WTC11 (cell line): ENCODE results near the gene ORAI2. TPM values are rescaled to one million over a fixed set of nuclear protein-coding genes. Genes with fewer than 3 reads are reported as not detected.

ENCODE experiments used
- ATAC-seq: fragments of 200-7000 bp; cut with Tn5 transposase; 2 replicates; pipeline ENCODE4 v1.10.0; 2021; ENCODE audit warnings: mild to moderate bottlenecking, moderate library complexity
- CTCF ChIA-PET: fragments of 300-600 bp; sonication (Branson Sonifier 250); formaldehyde crosslinking; loops from one replicate; lab custom pipeline; 2021; ENCODE audit warnings: antibody characterized with exemption; lab: Charles Lee
- POLR2A ChIA-PET: fragments of 350-600 bp; sonication (Branson Sonifier 250); formaldehyde crosslinking; loops from one replicate; lab custom pipeline; 2021; ENCODE audit warnings: antibody characterized with exemption; lab: Charles Lee
- DNase-seq: peaks from one replicate; pipeline ENCODE4 v3.0.0; 2021; ENCODE audit warnings: low spot score
- H3K27ac Mint-ChIP-seq: 2 replicates; pipeline ENCODE4 v1.8.0; 2021; ENCODE audit warnings: mixed read lengths
- H3K27me3 Mint-ChIP-seq: 2 replicates; pipeline ENCODE4 v1.8.0; 2021; ENCODE audit warnings: low read depth, mild to moderate bottlenecking, moderate library complexity, mixed read lengths
- H3K36me3 Mint-ChIP-seq: 2 replicates; pipeline ENCODE4 v1.8.0; 2021; ENCODE audit warnings: mixed read lengths
- H3K4me1 Mint-ChIP-seq: 2 replicates; pipeline ENCODE4 v1.8.0; 2022; ENCODE audit warnings: mixed read lengths
- H3K4me3 Mint-ChIP-seq: 2 replicates; pipeline ENCODE4 v1.8.0; 2021; ENCODE audit warnings: mild to moderate bottlenecking, moderate library complexity, mixed read lengths
- H3K9me3 Mint-ChIP-seq: 2 replicates; pipeline ENCODE4 v1.8.0; 2021; ENCODE audit warnings: mixed read lengths
- ATF1 ChIP-seq: sonication (generic); formaldehyde crosslinking; IDR thresholded peaks from 2 replicates; pipeline ENCODE4 v1.8.1; 2023; ENCODE audit warnings: mild to moderate bottlenecking, moderate library complexity, missing genetic modification reagents
- CREB1 ChIP-seq: sonication (generic); formaldehyde crosslinking; IDR thresholded peaks from 2 replicates; pipeline ENCODE4 v1.8.0; 2023; ENCODE audit warnings: mild to moderate bottlenecking, missing genetic modification reagents
- E2F5 ChIP-seq: sonication (generic); formaldehyde crosslinking; IDR thresholded peaks from 2 replicates; pipeline ENCODE4 v1.8.1; 2022; ENCODE audit warnings: mild to moderate bottlenecking, moderate library complexity, missing genetic modification reagents
- HMGA2 ChIP-seq: fragments of 250-450 bp; sonication (Bioruptor Pico); IDR thresholded peaks from 2 replicates; pipeline ENCODE4 v1.4.0; 2021; ENCODE audit warnings: mild to moderate bottlenecking, moderate library complexity
- MAX ChIP-seq: sonication (generic); formaldehyde crosslinking; IDR thresholded peaks from 2 replicates; pipeline ENCODE4 v1.8.0; 2022; ENCODE audit warnings: mild to moderate bottlenecking, missing genetic modification reagents
- MYBL2 ChIP-seq: sonication (generic); formaldehyde crosslinking; IDR thresholded peaks from 2 replicates; pipeline ENCODE4 v1.8.1; 2023; ENCODE audit warnings: mild to moderate bottlenecking, moderate library complexity, missing genetic modification reagents
- NFATC4 ChIP-seq: fragments of 250-450 bp; sonication (Bioruptor Pico); IDR thresholded peaks from 2 replicates; pipeline ENCODE4 v1.9.0; 2021; ENCODE audit warnings: mild to moderate bottlenecking
- NFE2L1 ChIP-seq: sonication (generic); formaldehyde crosslinking; IDR thresholded peaks from 2 replicates; pipeline ENCODE4 v1.8.1; 2023; ENCODE audit warnings: missing genetic modification reagents
- NFYB ChIP-seq: sonication (generic); formaldehyde crosslinking; conservative IDR thresholded peaks from 2 replicates; pipeline ENCODE4 v1.8.0; 2022; ENCODE audit warnings: low read depth, missing genetic modification reagents
- PRRX2 ChIP-seq: fragments of 250-450 bp; sonication (Bioruptor Pico); IDR thresholded peaks from 2 replicates; pipeline ENCODE4 v1.8.0; 2021; ENCODE audit warnings: mild to moderate bottlenecking
- TCF7 ChIP-seq: sonication (generic); formaldehyde crosslinking; IDR thresholded peaks from 2 replicates; pipeline ENCODE4 v1.8.0; 2022; ENCODE audit warnings: mild to moderate bottlenecking, low read depth, missing genetic modification reagents, moderate library complexity
- TEAD4 ChIP-seq: sonication (generic); formaldehyde crosslinking; IDR thresholded peaks from 2 replicates; pipeline ENCODE4 v1.8.0; 2022; ENCODE audit warnings: mild to moderate bottlenecking, missing genetic modification reagents
- TP53 ChIP-seq: sonication (generic); formaldehyde crosslinking; IDR thresholded peaks from 2 replicates; pipeline ENCODE4 v1.8.1; 2023; ENCODE audit warnings: mild to moderate bottlenecking, missing genetic modification reagents
- ZNF121 ChIP-seq: sonication (generic); formaldehyde crosslinking; IDR thresholded peaks from 2 replicates; pipeline ENCODE4 v1.8.0; 2023; ENCODE audit warnings: missing genetic modification reagents
- ZNF263 ChIP-seq: sonication (generic); formaldehyde crosslinking; IDR thresholded peaks from 2 replicates; pipeline ENCODE4 v1.8.1; 2022; ENCODE audit warnings: low read depth, mild to moderate bottlenecking, moderate library complexity, missing genetic modification reagents
- ZNF281 ChIP-seq: sonication (generic); formaldehyde crosslinking; IDR thresholded peaks from 2 replicates; pipeline ENCODE4 v1.8.0; 2023; ENCODE audit warnings: mild to moderate bottlenecking, missing genetic modification reagents
- total RNA-seq: library from RNA; stranded (reverse); gene quantifications from 3 replicates; pipeline ENCODE4 v1.2.3, GENCODE V29; 2021
- TF ChIP-seq, protein P1 (sequence below): sonication (generic); formaldehyde crosslinking; IDR thresholded peaks from 2 replicates; pipeline ENCODE4 v1.8.1; 2022; ENCODE audit warnings: low read depth, mild to moderate bottlenecking, moderate library complexity, missing genetic modification reagents, borderline replicate concordance
- TF ChIP-seq, protein P2 (sequence below): sonication (generic); formaldehyde crosslinking; IDR thresholded peaks from 2 replicates; pipeline ENCODE4 v1.8.0; 2023; ENCODE audit warnings: missing genetic modification reagents, mild to moderate bottlenecking, borderline replicate concordance
- TF ChIP-seq, protein P3 (sequence below): sonication (generic); formaldehyde crosslinking; IDR thresholded peaks from 2 replicates; pipeline ENCODE4 v1.8.1; 2023; ENCODE audit warnings: mild to moderate bottlenecking, moderate library complexity, missing genetic modification reagents

ORAI2 gene
- total RNA-seq, 1 experiment from 2014 or later = 22.2 TPM

GRCh38 chr7:102417105-102417504, 16.3 kb upstream of the ORAI2 start:
- Mint-ChIP-seq H3K27ac (no peak overlapping the region; the same call in 1 of the 2 replicates), H3K36me3 (peaks cover 38% of the 10 kb centered on the region), H3K27me3 (no peaks in the 10 kb centered on the region), H3K9me3 (no peaks in the 10 kb centered on the region)
- TF ChIP-seq ZNF121 (CRISPR knock-in tag) (no peak), ZNF263 (CRISPR knock-in tag) (no peak), TP53 (no peak), E2F5 (CRISPR knock-in tag) (no peak)
- TF ChIP-seq, protein P1, sequence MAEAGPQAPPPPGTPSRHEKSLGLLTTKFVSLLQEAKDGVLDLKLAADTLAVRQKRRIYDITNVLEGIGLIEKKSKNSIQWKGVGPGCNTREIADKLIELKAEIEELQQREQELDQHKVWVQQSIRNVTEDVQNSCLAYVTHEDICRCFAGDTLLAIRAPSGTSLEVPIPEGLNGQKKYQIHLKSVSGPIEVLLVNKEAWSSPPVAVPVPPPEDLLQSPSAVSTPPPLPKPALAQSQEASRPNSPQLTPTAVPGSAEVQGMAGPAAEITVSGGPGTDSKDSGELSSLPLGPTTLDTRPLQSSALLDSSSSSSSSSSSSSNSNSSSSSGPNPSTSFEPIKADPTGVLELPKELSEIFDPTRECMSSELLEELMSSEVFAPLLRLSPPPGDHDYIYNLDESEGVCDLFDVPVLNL = no peak
- TF ChIP-seq, all 79 proteins: peak for 0
- ChIA-PET CTCF (no interaction called here), POLR2A (no interaction called here)
- no peaks in the 10 kb centered on the region for H3K4me1 Mint-ChIP-seq
- DNase-seq (no peak), ATAC-seq (no peak)
- no peak overlapping the region for H3K4me3 Mint-ChIP-seq

DNA sequence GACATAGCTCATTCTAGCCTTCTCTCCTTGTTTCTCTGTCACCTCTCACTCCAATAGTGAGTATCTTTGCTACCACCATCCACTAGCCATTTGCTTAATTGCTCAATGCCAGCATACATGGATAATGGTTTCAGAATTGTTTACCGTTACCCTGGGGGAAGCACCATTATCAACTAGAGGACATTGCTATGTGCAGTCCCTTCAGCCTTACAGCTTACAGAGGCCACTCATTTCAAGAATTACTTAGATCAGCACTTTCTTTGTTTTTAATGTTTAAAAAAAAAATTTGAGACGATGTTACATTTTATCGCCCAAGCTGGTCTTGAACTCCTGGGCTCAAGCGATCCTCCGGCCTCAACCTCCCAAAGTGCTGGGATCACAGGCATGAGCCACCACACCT, 14.8 kb upstream of the ORAI2 start:
- TF ChIP-seq, protein P2, sequence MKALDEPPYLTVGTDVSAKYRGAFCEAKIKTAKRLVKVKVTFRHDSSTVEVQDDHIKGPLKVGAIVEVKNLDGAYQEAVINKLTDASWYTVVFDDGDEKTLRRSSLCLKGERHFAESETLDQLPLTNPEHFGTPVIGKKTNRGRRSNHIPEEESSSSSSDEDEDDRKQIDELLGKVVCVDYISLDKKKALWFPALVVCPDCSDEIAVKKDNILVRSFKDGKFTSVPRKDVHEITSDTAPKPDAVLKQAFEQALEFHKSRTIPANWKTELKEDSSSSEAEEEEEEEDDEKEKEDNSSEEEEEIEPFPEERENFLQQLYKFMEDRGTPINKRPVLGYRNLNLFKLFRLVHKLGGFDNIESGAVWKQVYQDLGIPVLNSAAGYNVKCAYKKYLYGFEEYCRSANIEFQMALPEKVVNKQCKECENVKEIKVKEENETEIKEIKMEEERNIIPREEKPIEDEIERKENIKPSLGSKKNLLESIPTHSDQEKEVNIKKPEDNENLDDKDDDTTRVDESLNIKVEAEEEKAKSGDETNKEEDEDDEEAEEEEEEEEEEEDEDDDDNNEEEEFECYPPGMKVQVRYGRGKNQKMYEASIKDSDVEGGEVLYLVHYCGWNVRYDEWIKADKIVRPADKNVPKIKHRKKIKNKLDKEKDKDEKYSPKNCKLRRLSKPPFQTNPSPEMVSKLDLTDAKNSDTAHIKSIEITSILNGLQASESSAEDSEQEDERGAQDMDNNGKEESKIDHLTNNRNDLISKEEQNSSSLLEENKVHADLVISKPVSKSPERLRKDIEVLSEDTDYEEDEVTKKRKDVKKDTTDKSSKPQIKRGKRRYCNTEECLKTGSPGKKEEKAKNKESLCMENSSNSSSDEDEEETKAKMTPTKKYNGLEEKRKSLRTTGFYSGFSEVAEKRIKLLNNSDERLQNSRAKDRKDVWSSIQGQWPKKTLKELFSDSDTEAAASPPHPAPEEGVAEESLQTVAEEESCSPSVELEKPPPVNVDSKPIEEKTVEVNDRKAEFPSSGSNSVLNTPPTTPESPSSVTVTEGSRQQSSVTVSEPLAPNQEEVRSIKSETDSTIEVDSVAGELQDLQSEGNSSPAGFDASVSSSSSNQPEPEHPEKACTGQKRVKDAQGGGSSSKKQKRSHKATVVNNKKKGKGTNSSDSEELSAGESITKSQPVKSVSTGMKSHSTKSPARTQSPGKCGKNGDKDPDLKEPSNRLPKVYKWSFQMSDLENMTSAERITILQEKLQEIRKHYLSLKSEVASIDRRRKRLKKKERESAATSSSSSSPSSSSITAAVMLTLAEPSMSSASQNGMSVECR (CRISPR knock-in tag) = no peak
- TF ChIP-seq TCF7 = no peak
- no peak for TF ChIP-seq TEAD4 (CRISPR knock-in tag)
- TF ChIP-seq ZNF263 (CRISPR knock-in tag) = no peak
- no peak for TF ChIP-seq ATF1
- TF ChIP-seq, protein P3, sequence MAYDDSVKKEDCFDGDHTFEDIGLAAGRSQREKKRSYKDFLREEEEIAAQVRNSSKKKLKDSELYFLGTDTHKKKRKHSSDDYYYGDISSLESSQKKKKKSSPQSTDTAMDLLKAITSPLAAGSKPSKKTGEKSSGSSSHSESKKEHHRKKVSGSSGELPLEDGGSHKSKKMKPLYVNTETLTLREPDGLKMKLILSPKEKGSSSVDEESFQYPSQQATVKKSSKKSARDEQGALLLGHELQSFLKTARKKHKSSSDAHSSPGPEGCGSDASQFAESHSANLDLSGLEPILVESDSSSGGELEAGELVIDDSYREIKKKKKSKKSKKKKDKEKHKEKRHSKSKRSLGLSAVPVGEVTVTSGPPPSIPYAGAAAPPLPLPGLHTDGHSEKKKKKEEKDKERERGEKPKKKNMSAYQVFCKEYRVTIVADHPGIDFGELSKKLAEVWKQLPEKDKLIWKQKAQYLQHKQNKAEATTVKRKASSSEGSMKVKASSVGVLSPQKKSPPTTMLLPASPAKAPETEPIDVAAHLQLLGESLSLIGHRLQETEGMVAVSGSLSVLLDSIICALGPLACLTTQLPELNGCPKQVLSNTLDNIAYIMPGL (CRISPR knock-in tag) = no peak
- TF ChIP-seq ZNF121 (CRISPR knock-in tag) = no peak
- TF ChIP-seq MAX (CRISPR knock-in tag) = no peak
- no peak for TF ChIP-seq TP53
- no peak overlapping the region for H3K27ac Mint-ChIP-seq
- no peaks in the 10 kb centered on the region for H3K4me1 Mint-ChIP-seq
- H3K36me3 Mint-ChIP-seq = peaks cover 30% of the 10 kb centered on the region
- ChIA-PET CTCF (no interaction called here), POLR2A (no interaction called here)
- no peak overlapping the region for H3K4me3 Mint-ChIP-seq
- no peak for DNase-seq
- ATAC-seq = no peak
- no peaks in the 10 kb centered on the region for H3K9me3 Mint-ChIP-seq
- no peaks in the 10 kb centered on the region for H3K27me3 Mint-ChIP-seq

DNA sequence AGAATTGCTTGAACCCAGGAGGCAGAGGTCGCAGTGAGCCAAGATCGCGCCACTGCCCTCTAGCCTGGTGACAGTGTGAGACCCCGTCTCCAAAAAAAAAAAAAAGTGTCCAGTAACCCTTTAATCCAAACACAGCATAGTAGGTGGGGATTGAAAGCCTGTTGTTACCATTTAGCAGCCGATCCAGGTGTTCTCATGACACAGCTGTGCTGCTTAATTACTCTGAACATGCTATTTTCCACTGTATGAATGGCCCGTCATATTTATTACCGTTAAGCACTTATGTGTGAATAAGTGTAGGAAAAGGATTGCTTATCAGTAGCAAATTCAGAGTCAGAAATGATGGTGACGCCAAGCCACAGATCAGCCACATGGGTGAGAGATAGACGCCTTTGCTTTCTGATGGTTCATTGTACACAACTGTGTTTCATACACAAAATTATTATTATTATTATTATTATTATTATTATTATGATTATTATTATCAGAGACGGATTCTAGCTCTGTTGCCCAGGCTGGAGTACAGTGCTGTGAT, 11.6 kb upstream of the ORAI2 start:
- H3K36me3 Mint-ChIP-seq = peaks cover 35% of the 10 kb centered on the region
- ChIA-PET CTCF (interaction anchor here (0.7 kb wide), 1 partner anchor 10 kb away, joined by 3 read pairs; no protein-coding TSS in a partner anchor), POLR2A (interaction anchor here (0.6 kb wide), 2 partner anchors 31 to 88 kb away, joined by 6 to 10 read pairs; no protein-coding TSS in a partner anchor)
- H3K27ac Mint-ChIP-seq = no peak overlapping the region
- H3K4me1 Mint-ChIP-seq = peaks cover 12% of the 10 kb centered on the region
- ATAC-seq = no peak
- TF ChIP-seq HMGA2 (CRISPR knock-in tag) = peak; percentile 59; the same call in 1 of the 2 replicates
- TF ChIP-seq CREB1 (CRISPR knock-in tag) = no peak
- no peak for TF ChIP-seq PRRX2 (CRISPR knock-in tag)
- no peak for TF ChIP-seq MYBL2 (CRISPR knock-in tag)
- no peak for TF ChIP-seq NFE2L1 (CRISPR knock-in tag)
- TF ChIP-seq NFATC4 = no peak
- TF ChIP-seq ZNF281 (CRISPR knock-in tag) = no peak
- TF ChIP-seq NFYB = no peak
- TF ChIP-seq, all 79 proteins: peak for 1
- H3K9me3 Mint-ChIP-seq = no peaks in the 10 kb centered on the region
- H3K4me3 Mint-ChIP-seq = no peak overlapping the region
- no peak for DNase-seq
- no peaks in the 10 kb centered on the region for H3K27me3 Mint-ChIP-seq
